Esophagus muscularis mucosa (tissue), 4 donors: ENCODE results near the gene CIDEB. TPM values are rescaled to one million over a fixed set of nuclear protein-coding genes. Genes with fewer than 3 reads are reported as not detected.

Experiments used
- DNase-seq: peaks from one replicate; pipeline ENCODE4 v3.0.0-alpha.2; 2017; ENCODE audit errors: extremely low spot score
- H3K27ac ChIP-seq, 4 donors: fragments of 200-600 bp; sonication (generic); replicated peaks in 1 of 4; 1 replicate in 3 of 4; 2 replicates in 1 of 4; pipeline ENCODE4 v1.5.1; 2016 to 2019; ENCODE audit warnings: mild to moderate bottlenecking in 1 of 4
- H3K27me3 ChIP-seq, 4 donors: fragments of 200-600 bp; sonication (generic); one replicate each; pipeline versions ENCODE4 v1.5.1 to v1.6.0; 2016 to 2019
- H3K36me3 ChIP-seq, 4 donors: fragments of 200-600 bp; sonication (generic); one replicate each; pipeline ENCODE4 v1.5.1; 2016 to 2019
- H3K4me1 ChIP-seq, 4 donors: fragments of 200-600 bp; sonication (generic); one replicate each; pipeline ENCODE4 v1.5.1; 2016 to 2019
- H3K4me3 ChIP-seq, 4 donors: fragments of 200-600 bp; sonication (generic); 1 replicate in 2 of 4; 2 replicates in 2 of 4; pipeline ENCODE4 v1.5.1; 2016 to 2019; ENCODE audit warnings: mild to moderate bottlenecking in 4 of 4, moderate library complexity in 1 of 4
- H3K9me3 ChIP-seq, 4 donors: fragments of 200-600 bp; sonication (generic); 1 replicate in 3 of 4; 2 replicates in 1 of 4; pipeline ENCODE4 v1.5.1; 2016 to 2019
- EP300 ChIP-seq: sonication (generic); formaldehyde crosslinking; IDR thresholded peaks from one replicate; pipeline ENCODE4 v1.6.1; 2017; ENCODE audit warnings: antibody characterized with exemption
- POLR2A ChIP-seq: fragments of 450-650 bp; IDR thresholded peaks from one replicate; pipeline ENCODE4 v1.6.1; 2017; ENCODE audit warnings: antibody characterized with exemption, moderate library complexity, mild to moderate bottlenecking, low read depth
- POLR2AphosphoS5 ChIP-seq, 2 donors: sonication (generic); formaldehyde crosslinking; IDR thresholded peaks; one replicate each; pipeline ENCODE4 v1.6.1; 2017; ENCODE audit warnings: antibody characterized with exemption in 2 of 2
- WGBS: methylation state at CpG from one replicate; pipeline ENCODE4 v1.1.5; 2018; 5-methylcytosine and 5-hydroxymethylcytosine counted together
- intact Hi-C: fragments of 100-400 bp; cut with DNase I; formaldehyde crosslinking; loops from one replicate; pipeline ENCODE4 v1.15.1; 2023
- total RNA-seq, 4 donors: library from RNA; depleted of rRNA; stranded (reverse); fragments of >200 nt; gene quantifications; one replicate each; pipeline versions ENCODE4 v1.1.0 to v1.2.1, GENCODE V29; 2016
- TF ChIP-seq, protein P1 (sequence below), 3 experiments: fragments of 200-600 bp in 2 of 3; fragments of 450-650 bp in 1 of 3; sonication (generic) in 2 of 3; IDR thresholded peaks; one replicate each; pipeline ENCODE4 v1.5.1; 2017 to 2019; ENCODE audit warnings: antibody characterized with exemption in 3 of 3, mild to moderate bottlenecking in 2 of 3, moderate library complexity in 1 of 3

The CIDEB gene
- total RNA-seq, 4 donors from 2014 or later, result 6.6 to 12.5 (median 8.1) TPM

DNA sequence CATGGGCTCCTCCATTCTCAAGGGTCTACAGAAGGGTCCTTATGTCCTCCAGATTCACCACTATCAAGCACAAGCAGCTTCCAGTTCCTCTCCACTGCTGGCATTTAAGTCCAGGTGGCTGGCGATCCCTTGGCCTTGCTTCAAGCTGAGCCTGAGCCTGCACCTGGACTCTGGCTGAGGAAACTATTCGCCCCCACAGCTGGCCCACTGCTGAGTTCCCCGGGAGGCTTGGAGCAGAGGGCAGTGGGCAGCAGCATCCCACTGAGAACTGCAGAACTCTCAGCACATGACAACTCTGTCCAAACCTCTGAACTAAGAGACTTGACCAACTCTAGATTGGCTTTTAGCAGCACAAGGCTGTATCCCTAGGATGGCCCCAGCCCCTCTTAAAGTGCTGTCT, 25.0 kb downstream of the CIDEB start:
- intact Hi-C loops, result no loop called here
- H3K4me3 ChIP-seq, result no peak overlapping the region
- no peak overlapping the region for H3K27ac ChIP-seq
- H3K27me3 ChIP-seq, result no peaks in the 10 kb centered on the region
- H3K4me1 ChIP-seq, result peaks cover 0 to 9% (median 0%) of the 10 kb centered on the region in 4 donors
- no peaks in the 10 kb centered on the region for H3K36me3 ChIP-seq
- 83% methylated on average over 3 of the region's 3 CpGs for WGBS
- TF ChIP-seq, protein P1, sequence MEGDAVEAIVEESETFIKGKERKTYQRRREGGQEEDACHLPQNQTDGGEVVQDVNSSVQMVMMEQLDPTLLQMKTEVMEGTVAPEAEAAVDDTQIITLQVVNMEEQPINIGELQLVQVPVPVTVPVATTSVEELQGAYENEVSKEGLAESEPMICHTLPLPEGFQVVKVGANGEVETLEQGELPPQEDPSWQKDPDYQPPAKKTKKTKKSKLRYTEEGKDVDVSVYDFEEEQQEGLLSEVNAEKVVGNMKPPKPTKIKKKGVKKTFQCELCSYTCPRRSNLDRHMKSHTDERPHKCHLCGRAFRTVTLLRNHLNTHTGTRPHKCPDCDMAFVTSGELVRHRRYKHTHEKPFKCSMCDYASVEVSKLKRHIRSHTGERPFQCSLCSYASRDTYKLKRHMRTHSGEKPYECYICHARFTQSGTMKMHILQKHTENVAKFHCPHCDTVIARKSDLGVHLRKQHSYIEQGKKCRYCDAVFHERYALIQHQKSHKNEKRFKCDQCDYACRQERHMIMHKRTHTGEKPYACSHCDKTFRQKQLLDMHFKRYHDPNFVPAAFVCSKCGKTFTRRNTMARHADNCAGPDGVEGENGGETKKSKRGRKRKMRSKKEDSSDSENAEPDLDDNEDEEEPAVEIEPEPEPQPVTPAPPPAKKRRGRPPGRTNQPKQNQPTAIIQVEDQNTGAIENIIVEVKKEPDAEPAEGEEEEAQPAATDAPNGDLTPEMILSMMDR (IDR thresholded peaks at IDR 0.05), result no peak
- TF ChIP-seq EP300, result no peak
- no peak for TF ChIP-seq POLR2AphosphoS5 (IDR thresholded peaks at IDR 0.05)
- H3K9me3 ChIP-seq, result no peaks in the 10 kb centered on the region
- DNase-seq, result no peak

DNA sequence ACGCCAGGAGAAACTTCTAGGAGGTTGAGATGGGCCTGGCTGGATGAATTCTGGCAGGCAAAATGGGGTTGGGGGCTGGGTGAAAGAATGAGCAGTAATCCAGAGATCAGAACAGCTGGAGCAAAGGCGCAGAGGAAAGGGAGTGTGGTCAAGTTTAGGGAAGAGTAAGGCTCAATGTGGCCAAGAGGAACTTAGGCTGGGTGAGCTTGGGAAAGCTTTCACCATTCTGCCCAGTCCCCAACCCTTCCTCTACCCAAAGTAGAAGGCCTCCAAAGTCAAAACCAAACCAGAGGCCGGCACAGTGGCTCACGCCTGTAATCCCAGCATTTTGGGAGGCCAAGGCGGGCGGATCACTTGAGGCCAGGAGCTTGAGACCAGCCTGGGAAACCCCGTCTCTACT, 26.1 kb downstream of the CIDEB start:
- WGBS, result 79% methylated on average over 7 of the region's 7 CpGs
- no peaks in the 10 kb centered on the region for H3K9me3 ChIP-seq
- intact Hi-C loops, result no loop called here
- H3K4me1 ChIP-seq, result peaks cover 0 to 9% (median 0%) of the 10 kb centered on the region in 4 donors
- H3K27me3 ChIP-seq, result no peaks in the 10 kb centered on the region
- DNase-seq, result no peak
- TF ChIP-seq POLR2A, result no peak
- TF ChIP-seq, protein P1 (IDR thresholded peaks at IDR 0.05), result no peak
- TF ChIP-seq EP300, result no peak
- no peak for TF ChIP-seq POLR2AphosphoS5 (IDR thresholded peaks at IDR 0.05)
- H3K4me3 ChIP-seq, result no peak overlapping the region
- H3K27ac ChIP-seq, result no peak overlapping the region
- H3K36me3 ChIP-seq, result no peaks in the 10 kb centered on the region

- Histone ChIP-seq H3K9me3 (no peaks in the 10 kb centered on the region), H3K4me3 (no peak overlapping the region), H3K27me3 (no peaks in the 10 kb centered on the region), H3K4me1 (peaks cover 0 to 9% (median 0%) of the 10 kb centered on the region in 4 donors), H3K36me3 (no peaks in the 10 kb centered on the region), H3K27ac (no peak overlapping the region)
- DNase-seq, result no peak
- TF ChIP-seq POLR2AphosphoS5 (IDR thresholded peaks at IDR 0.05), result no peak
- TF ChIP-seq EP300, result no peak
- no peak for TF ChIP-seq POLR2A
- TF ChIP-seq, protein P1 (IDR thresholded peaks at IDR 0.05), result no peak
- WGBS, result 64% methylated on average over 3 of the region's 6 CpGs
- intact Hi-C loops, result no loop called here
These were observed 26.8 kb downstream of the CIDEB start for GRCh38 chr14:24280797-24281460.

GRCh38 chr14:24279301-24280186, 28.2 kb downstream of the CIDEB start:
- intact Hi-C loops, result no loop called here
- Histone ChIP-seq H3K36me3 (no peaks in the 10 kb centered on the region), H3K27me3 (no peaks in the 10 kb centered on the region), H3K4me1 (peaks cover 0 to 12% (median 0%) of the 10 kb centered on the region in 4 donors), H3K9me3 (no peaks in the 10 kb centered on the region), H3K27ac (no peak overlapping the region), H3K4me3 (no peak overlapping the region)
- DNase-seq, result no peak
- 63% methylated on average over 11 of the region's 11 CpGs for WGBS
- no peak for TF ChIP-seq POLR2AphosphoS5 (IDR thresholded peaks at IDR 0.05)
- no peak for TF ChIP-seq EP300
- TF ChIP-seq POLR2A, result no peak
- TF ChIP-seq, protein P1 (IDR thresholded peaks at IDR 0.05), result no peak
